Measurements from ENCODE around the gene SCNN1B. TPM values are rescaled to one million over a fixed set of nuclear protein-coding genes. Genes with fewer than 3 reads are reported as not detected.
"Not testable (repeated sequence)": the region's sequence is repeated elsewhere in the genome, so short reads cannot be mapped to it uniquely, and the experiment has no call there.

Gene SCNN1B
- total and polyA plus RNA-seq, 10 donors, result 0.80 to 6.3 (median 2.9) TPM

DNA sequence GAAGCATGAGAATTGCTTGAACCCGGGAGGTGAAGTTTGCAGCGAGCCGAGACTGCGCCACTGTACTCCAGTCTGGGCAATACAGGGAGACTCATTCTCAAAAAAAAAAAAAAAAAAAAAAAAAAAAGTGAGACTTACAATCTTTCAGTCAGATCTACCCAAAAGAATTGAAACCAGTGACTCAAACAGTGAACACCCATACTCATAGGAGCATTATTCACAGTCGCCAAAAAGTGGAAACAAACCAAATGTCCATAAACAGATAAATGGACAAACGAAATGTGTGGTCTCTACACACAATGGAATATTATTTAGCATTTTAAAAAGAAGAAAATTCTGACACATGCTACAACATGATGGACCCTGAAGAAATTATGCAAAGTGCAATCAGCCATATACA, 9.1 kb upstream of the SCNN1B start:
- DNase-seq, result no peak
- peaks cover 0 to 27% (median 0%) of the 10 kb centered on the region in 7 donors for H3K27me3 ChIP-seq (replicated peaks in 1 of 7)
- H3K4me3 ChIP-seq, result no peak overlapping the region
- 77 to 89% (median 84%) methylated on average over 3 to 6 of the region's 6 CpGs for WGBS, 5 donors
- H3K9me3 ChIP-seq, result peaks cover 0 to 5% (median 0%) of the 10 kb centered on the region in 8 donors
- no peaks in the 10 kb centered on the region for H3K36me3 ChIP-seq
- no peak overlapping the region for H3K27ac ChIP-seq
- intact Hi-C loops (cut with DNase I; ENCODE audit: low total_unique reads), result no loop called here
- H3K4me1 ChIP-seq, result no peaks in the 10 kb centered on the region
- TF ChIP-seq CTCF (IDR thresholded peaks at IDR 0.05 in 8 of 11, conservative IDR thresholded peaks at IDR 0.05 in 3 of 11) (no peak), POLR2AphosphoS5 (IDR thresholded peaks at IDR 0.05) (no peak), POLR2A (IDR thresholded peaks at IDR 0.05) (no peak)

DNA sequence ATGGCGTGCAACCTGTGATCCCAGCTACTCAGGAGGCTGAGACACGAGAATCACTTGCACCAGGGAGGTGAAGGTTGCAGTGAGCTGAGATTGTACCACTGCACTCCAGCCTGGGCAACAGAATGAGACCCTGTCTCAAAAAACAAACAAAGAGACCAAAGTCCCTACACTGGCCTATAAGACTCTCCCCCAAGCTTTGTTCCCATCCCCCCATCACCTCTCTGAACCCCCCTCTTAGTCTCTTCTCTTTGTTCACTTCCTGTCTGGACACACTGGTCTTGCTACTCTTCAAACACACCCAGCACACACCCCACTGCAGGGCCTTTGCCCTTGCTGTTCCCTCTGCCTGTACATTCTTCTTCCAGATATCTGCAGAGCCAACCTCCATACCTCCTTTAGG, 7.8 kb upstream of the SCNN1B start:
- TF ChIP-seq POLR2A (IDR thresholded peaks at IDR 0.05) (no peak), POLR2AphosphoS5 (IDR thresholded peaks at IDR 0.05) (no peak), CTCF (IDR thresholded peaks at IDR 0.05 in 8 of 11, conservative IDR thresholded peaks at IDR 0.05 in 3 of 11) (no peak)

GRCh38 chr16:23296994-23297393, 5.1 kb upstream of the SCNN1B start:
- intact Hi-C loops (cut with DNase I; ENCODE audit: low total_unique reads), result no loop called here
- H3K9me3 ChIP-seq, result no peaks in the 10 kb centered on the region
- no peak overlapping the region for H3K27ac ChIP-seq
- H3K4me1 ChIP-seq, result peaks cover 0 to 2% (median under 1%) of the 10 kb centered on the region in 6 donors
- peaks cover 0 to 64% (median 15%) of the 10 kb centered on the region in 7 donors for H3K27me3 ChIP-seq (replicated peaks in 1 of 7)
- 75 to 96% (median 81%) methylated on average over 3 of the region's 3 CpGs for WGBS, 5 donors
- H3K4me3 ChIP-seq, result no peak overlapping the region
- H3K36me3 ChIP-seq, result no peaks in the 10 kb centered on the region
- TF ChIP-seq POLR2AphosphoS5 (IDR thresholded peaks at IDR 0.05) (no peak), CTCF (IDR thresholded peaks at IDR 0.05 in 8 of 11, conservative IDR thresholded peaks at IDR 0.05 in 3 of 11) (peak in 2 of 11 experiments; percentile 10 to 18)
- DNase-seq, result no peak

More for the DNA sequence above, 7.8 kb upstream of the SCNN1B start:
- H3K36me3 ChIP-seq, result no peaks in the 10 kb centered on the region
- H3K9me3 ChIP-seq, result no peaks in the 10 kb centered on the region
- DNase-seq, result no peak
- no peak overlapping the region for H3K27ac ChIP-seq
- intact Hi-C loops (cut with DNase I; ENCODE audit: low total_unique reads), result no loop called here
- H3K4me1 ChIP-seq, result no peaks in the 10 kb centered on the region
- no peak overlapping the region for H3K4me3 ChIP-seq
- 75 to 89% (median 84%) methylated on average over 2 of the region's 2 CpGs for WGBS, 5 donors
- H3K27me3 ChIP-seq (replicated peaks in 1 of 7), result peaks cover 0 to 39% (median 0%) of the 10 kb centered on the region in 7 donors

GRCh38 chr16:23298290-23298915, 3.7 kb upstream of the SCNN1B start:
- intact Hi-C loops (cut with DNase I; ENCODE audit: low total_unique reads), result no loop called here
- Histone ChIP-seq H3K27me3 (replicated peaks in 1 of 7) (peaks cover 0 to 72% (median 24%) of the 10 kb centered on the region in 7 donors), H3K4me3 (no peak overlapping the region), H3K9me3 (no peaks in the 10 kb centered on the region), H3K27ac (no peak overlapping the region), H3K4me1 (peaks cover 0 to 9% (median 3%) of the 10 kb centered on the region in 6 donors), H3K36me3 (no peaks in the 10 kb centered on the region)
- no peak for DNase-seq
- 76 to 82% (median 78%) methylated on average over 6 of the region's 6 CpGs for WGBS, 5 donors
- no peak for TF ChIP-seq POLR2AphosphoS5 (IDR thresholded peaks at IDR 0.05)

- H3K9me3 ChIP-seq; H3K4me1 ChIP-seq; intact Hi-C loops (cut with DNase I; ENCODE audit: low total_unique reads); DNase-seq; H3K4me3 ChIP-seq; H3K36me3 ChIP-seq; H3K27ac ChIP-seq: not testable (repeated sequence)
- WGBS, 5 donors, result 35 to 81% (median 65%) methylated on average over 2 to 3 of the region's 3 CpGs
- H3K27me3 ChIP-seq (replicated peaks in 1 of 7), result peaks cover 0 to 75% (median 24%) of the 10 kb centered on the region in 7 donors
Measured at GRCh38 chr16:23299815-23300214, 2.3 kb upstream of the SCNN1B start.

All from spleen (tissue), 11 donors.